OCI-LY1 (cell line): ENCODE measurements around the gene TTL.
"Not testable (repeated sequence)": the region's sequence is repeated elsewhere in the genome, so short reads cannot be mapped to it uniquely, and the experiment has no call there.

Source experiments
- H2AFZ ChIP-seq: fragments of 200-600 bp; sonication (generic), shearing (Covaris generic); 2 replicates; pipeline ENCODE4 v1.6.0; 2014; ENCODE audit warnings: antibody characterized with exemption, mild to moderate bottlenecking, low read length
- H3F3A ChIP-seq: fragments of 200-600 bp; sonication (generic), shearing (Covaris generic); 2 replicates; pipeline ENCODE4 v1.6.0; 2014; ENCODE audit warnings: mild to moderate bottlenecking, antibody characterized with exemption, low read length, moderate library complexity; ENCODE audit not compliant: insufficient read depth
- H3K27ac ChIP-seq: fragments of 200-600 bp; sonication (generic); 2 replicates; pipeline ENCODE4 v1.5.1; 2014; ENCODE audit warnings: low read length, mixed run types, mild to moderate bottlenecking, low read depth; ENCODE audit not compliant: poor library complexity, severe bottlenecking
- H3K27me3 ChIP-seq: fragments of 200-600 bp; sonication (generic); 2 replicates; pipeline ENCODE4 v1.6.0; 2014; ENCODE audit warnings: antibody characterized with exemption, mild to moderate bottlenecking, low read length, moderate library complexity; ENCODE audit not compliant: insufficient read depth
- H3K36me3 ChIP-seq: fragments of 200-600 bp; sonication (generic); 2 replicates; pipeline ENCODE4 v1.6.1; 2014; ENCODE audit warnings: mild to moderate bottlenecking, antibody characterized with exemption, low read length, moderate library complexity, mixed read lengths; ENCODE audit not compliant: insufficient read depth
- H3K4me1 ChIP-seq: fragments of 200-600 bp; sonication (generic); 2 replicates; pipeline ENCODE4 v1.5.1; 2014; ENCODE audit warnings: mild to moderate bottlenecking, low read length, moderate library complexity; ENCODE audit not compliant: insufficient read depth, severe bottlenecking
- H3K4me2 ChIP-seq: fragments of 200-600 bp; sonication (generic), shearing (Covaris generic); 2 replicates; pipeline ENCODE4 v1.6.1; 2014; ENCODE audit warnings: low read length
- H3K4me3 ChIP-seq: fragments of 200-600 bp; sonication (generic); 2 replicates; pipeline ENCODE4 v1.5.1; 2014; ENCODE audit warnings: low read length, low read depth, mild to moderate bottlenecking, mixed read lengths; ENCODE audit not compliant: poor library complexity, severe bottlenecking
- H3K79me2 ChIP-seq: fragments of 200-600 bp; shearing (Covaris generic); 2 replicates; pipeline ENCODE4 v1.6.1; 2016; ENCODE audit warnings: mixed run types, low read length, mixed read lengths; ENCODE audit not compliant: insufficient read depth
- H3K9ac ChIP-seq: fragments of 200-600 bp; sonication (generic), shearing (Covaris generic); 2 replicates; pipeline ENCODE4 v1.6.1; 2014; ENCODE audit warnings: mild to moderate bottlenecking, low read length, mixed read lengths
- H3K9me2 ChIP-seq: fragments of 200-600 bp; sonication (generic), shearing (Covaris generic); 2 replicates; pipeline ENCODE4 v1.6.1; 2014; ENCODE audit warnings: low read depth, mild to moderate bottlenecking, low read length, mixed read lengths
- H3K9me3 ChIP-seq: fragments of 200-600 bp; shearing (Covaris generic); 2 replicates; pipeline ENCODE4 v1.6.1; 2014; ENCODE audit warnings: low read length, mixed read lengths
- H4K20me1 ChIP-seq: fragments of 200-600 bp; sonication (generic), shearing (Covaris generic); 2 replicates; pipeline ENCODE4 v1.6.0; 2016; ENCODE audit warnings: mild to moderate bottlenecking, low read length; ENCODE audit not compliant: insufficient read depth
- CTCF ChIP-seq: fragments of 200-600 bp; sonication (generic), shearing (Covaris generic); IDR thresholded peaks from 2 replicates; pipeline ENCODE4 v1.5.1; 2017; ENCODE audit warnings: mild to moderate bottlenecking, antibody characterized with exemption, low read length, moderate library complexity, mixed read lengths
- EZH2 ChIP-seq: fragments of 200-600 bp; sonication (generic), shearing (Covaris generic); IDR thresholded peaks from 2 replicates; pipeline ENCODE4 v1.8.0; 2017; ENCODE audit warnings: borderline replicate concordance, mixed run types, mild to moderate bottlenecking, antibody characterized with exemption, low read length, moderate library complexity, mixed read lengths

Gene TTL

GRCh38 chr2:112520234-112520783, 38.4 kb downstream of the TTL start:
- peaks cover 46% of the 10 kb centered on the region for H3K36me3 ChIP-seq

GRCh38 chr2:112523291-112523777, 41.4 kb downstream of the TTL start:
- Histone ChIP-seq H3K36me3 (peaks cover 46% of the 10 kb centered on the region), H3K79me2 (no peaks in the 10 kb centered on the region)
- no peak for TF ChIP-seq CTCF
- no peak for TF ChIP-seq EZH2

More at GRCh38 chr2:112520234-112520783, 38.4 kb downstream of the TTL start:
- Histone ChIP-seq H3K79me2 (no peaks in the 10 kb centered on the region), H3F3A (no peaks in the 10 kb centered on the region), H3K9me3 (no peaks in the 10 kb centered on the region), H3K4me1 (no peaks in the 10 kb centered on the region), H3K9ac (no peak overlapping the region), H4K20me1 (no peaks in the 10 kb centered on the region), H2AFZ (no peak overlapping the region), H3K27me3 (no peaks in the 10 kb centered on the region), H3K4me3 (no peak overlapping the region), H3K27ac (no peak overlapping the region), H3K9me2 (no peaks in the 10 kb centered on the region), H3K4me2 (no peak overlapping the region)
- TF ChIP-seq CTCF (no peak), EZH2 (no peak)

GRCh38 chr2:112524276-112524675, 42.3 kb downstream of the TTL start:
- not testable (repeated sequence) for H3K79me2 ChIP-seq, H2AFZ ChIP-seq, H4K20me1 ChIP-seq, H3K4me2 ChIP-seq, H3K9me3 ChIP-seq, H3K4me1 ChIP-seq, H3K4me3 ChIP-seq, H3K9me2 ChIP-seq, H3K27me3 ChIP-seq, H3K27ac ChIP-seq, H3K9ac ChIP-seq, H3F3A ChIP-seq
- peaks cover 50% of the 10 kb centered on the region for H3K36me3 ChIP-seq

More at GRCh38 chr2:112523291-112523777, 41.4 kb downstream of the TTL start:
- no peak overlapping the region for H3K4me2 ChIP-seq
- no peaks in the 10 kb centered on the region for H3K4me1 ChIP-seq
- no peak overlapping the region for H3K4me3 ChIP-seq
- no peaks in the 10 kb centered on the region for H3K9me2 ChIP-seq
- H3K9me3 ChIP-seq = no peaks in the 10 kb centered on the region
- no peak overlapping the region for H3K27ac ChIP-seq
- H2AFZ ChIP-seq = no peak overlapping the region
- H3K9ac ChIP-seq = no peak overlapping the region
- no peaks in the 10 kb centered on the region for H3K27me3 ChIP-seq
- H4K20me1 ChIP-seq = no peaks in the 10 kb centered on the region
- no peaks in the 10 kb centered on the region for H3F3A ChIP-seq

- H3K9me3 ChIP-seq = no peaks in the 10 kb centered on the region
- no peak overlapping the region for H3K9ac ChIP-seq
- H3K4me3 ChIP-seq = no peak overlapping the region
- H3K27ac ChIP-seq = no peak overlapping the region
- H3K4me2 ChIP-seq = no peak overlapping the region
- H3K79me2 ChIP-seq = no peaks in the 10 kb centered on the region
- no peaks in the 10 kb centered on the region for H3K9me2 ChIP-seq
- no peaks in the 10 kb centered on the region for H3K4me1 ChIP-seq
- no peaks in the 10 kb centered on the region for H3F3A ChIP-seq
- H3K27me3 ChIP-seq = no peaks in the 10 kb centered on the region
- no peak for TF ChIP-seq CTCF
- no peak for TF ChIP-seq EZH2
- no peak overlapping the region for H2AFZ ChIP-seq
- peaks cover 54% of the 10 kb centered on the region for H3K36me3 ChIP-seq
- H4K20me1 ChIP-seq = no peaks in the 10 kb centered on the region
Measured at GRCh38 chr2:112528541-112528940, 46.6 kb downstream of the TTL start.
